Measurements from ENCODE around the gene IL21. TPM values are rescaled to one million over a fixed set of nuclear protein-coding genes. Genes with fewer than 3 reads are reported as not detected.
"Not testable (repeated sequence)": the region's sequence is repeated elsewhere in the genome, so short reads cannot be mapped to it uniquely, and the experiment has no call there.

The IL21 gene
- total and polyA plus RNA-seq, 11 donors, result not detected

GRCh38 chr4:122657553-122657952, 36.7 kb upstream of the IL21 start:
- no peak for DNase-seq
- intact Hi-C loops (cut with DNase I), result no loop called here
- H3K4me3 ChIP-seq, result no peak overlapping the region
- TF ChIP-seq POLR2A (IDR thresholded peaks at IDR 0.05), result no peak
- TF ChIP-seq, protein P1, sequence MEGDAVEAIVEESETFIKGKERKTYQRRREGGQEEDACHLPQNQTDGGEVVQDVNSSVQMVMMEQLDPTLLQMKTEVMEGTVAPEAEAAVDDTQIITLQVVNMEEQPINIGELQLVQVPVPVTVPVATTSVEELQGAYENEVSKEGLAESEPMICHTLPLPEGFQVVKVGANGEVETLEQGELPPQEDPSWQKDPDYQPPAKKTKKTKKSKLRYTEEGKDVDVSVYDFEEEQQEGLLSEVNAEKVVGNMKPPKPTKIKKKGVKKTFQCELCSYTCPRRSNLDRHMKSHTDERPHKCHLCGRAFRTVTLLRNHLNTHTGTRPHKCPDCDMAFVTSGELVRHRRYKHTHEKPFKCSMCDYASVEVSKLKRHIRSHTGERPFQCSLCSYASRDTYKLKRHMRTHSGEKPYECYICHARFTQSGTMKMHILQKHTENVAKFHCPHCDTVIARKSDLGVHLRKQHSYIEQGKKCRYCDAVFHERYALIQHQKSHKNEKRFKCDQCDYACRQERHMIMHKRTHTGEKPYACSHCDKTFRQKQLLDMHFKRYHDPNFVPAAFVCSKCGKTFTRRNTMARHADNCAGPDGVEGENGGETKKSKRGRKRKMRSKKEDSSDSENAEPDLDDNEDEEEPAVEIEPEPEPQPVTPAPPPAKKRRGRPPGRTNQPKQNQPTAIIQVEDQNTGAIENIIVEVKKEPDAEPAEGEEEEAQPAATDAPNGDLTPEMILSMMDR (IDR thresholded peaks at IDR 0.05), result no peak
- H3K27ac ChIP-seq, result no peak overlapping the region
- no peak for ATAC-seq
- H3K4me1 ChIP-seq, result no peaks in the 10 kb centered on the region
- H3K9me3 ChIP-seq, result peaks cover 0 to 8% (median 0%) of the 10 kb centered on the region in 12 donors
- no peaks in the 10 kb centered on the region for H3K36me3 ChIP-seq
- H3K27me3 ChIP-seq, result peaks cover 0 to 2% (median 0%) of the 10 kb centered on the region in 9 donors
- 88 to 97% (median 93%) methylated on average over 1 of the region's 1 CpG for WGBS, 4 donors

DNA sequence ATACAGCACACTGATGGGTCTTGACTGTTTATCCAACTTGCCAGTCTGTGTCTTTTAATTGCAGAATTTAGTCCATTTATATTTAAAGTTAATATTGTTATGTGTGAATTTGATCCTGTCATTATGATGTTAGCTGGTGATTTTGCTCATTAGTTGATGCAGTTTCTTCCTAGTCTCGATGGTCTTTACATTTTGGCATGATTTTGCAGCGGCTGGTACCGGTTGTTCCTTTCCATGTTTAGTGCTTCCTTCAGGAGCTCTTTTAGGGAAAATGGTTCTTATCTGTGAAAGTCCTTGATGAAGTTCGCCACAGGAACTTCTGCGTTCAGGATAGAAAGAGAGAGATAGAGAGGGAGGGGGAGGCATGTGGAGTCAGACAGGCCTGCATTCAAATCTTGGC, 35.7 kb upstream of the IL21 start:
- DNase-seq; intact Hi-C loops (cut with DNase I): not testable (repeated sequence)
- 66 to 85% (median 66%) methylated on average over 4 to 5 of the region's 5 CpGs for WGBS, 4 donors

DNA sequence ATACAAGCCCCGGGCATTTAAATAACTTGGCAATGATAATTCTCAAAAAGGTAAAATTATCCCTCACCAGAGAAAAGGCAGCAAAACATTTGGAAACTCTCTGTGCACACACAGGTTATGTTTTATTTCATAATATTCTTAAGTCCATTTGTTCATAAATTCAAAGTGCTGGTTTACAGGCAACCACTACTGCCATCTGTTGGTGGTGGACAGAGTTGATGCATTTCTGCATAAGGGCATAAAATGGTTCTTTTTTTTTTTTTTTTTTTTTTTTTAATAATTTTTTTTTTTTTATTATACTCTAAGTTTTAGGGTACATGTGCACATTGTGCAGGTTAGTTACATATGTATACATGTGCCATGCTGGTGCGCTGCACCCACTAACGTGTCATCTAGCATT, 31.5 kb upstream of the IL21 start:
- H3K36me3 ChIP-seq, result no peaks in the 10 kb centered on the region
- H3K27me3 ChIP-seq, result no peaks in the 10 kb centered on the region
- H3K4me1 ChIP-seq, result no peaks in the 10 kb centered on the region
- no peak for ATAC-seq
- intact Hi-C loops (cut with DNase I), result no loop called here
- TF ChIP-seq, protein P1 (IDR thresholded peaks at IDR 0.05), result peak in 8 of 12 donors; percentile 11 to 46 (median 38)
- no peak for TF ChIP-seq POLR2A (IDR thresholded peaks at IDR 0.05)
- DNase-seq, result no peak
- peaks cover 0 to 7% (median 0%) of the 10 kb centered on the region in 12 donors for H3K9me3 ChIP-seq
- no peak overlapping the region for H3K27ac ChIP-seq
- 92 to 98% (median 95%) methylated on average over 1 to 2 of the region's 3 CpGs for WGBS, 4 donors
- H3K4me3 ChIP-seq, result no peak overlapping the region

More for the DNA sequence above, 35.7 kb upstream of the IL21 start:
- not testable (repeated sequence) for H3K27ac ChIP-seq, H3K27me3 ChIP-seq, H3K9me3 ChIP-seq, H3K4me1 ChIP-seq, H3K36me3 ChIP-seq, H3K4me3 ChIP-seq, ATAC-seq

GRCh38 chr4:122650148-122650547, 29.3 kb upstream of the IL21 start:
- no peaks in the 10 kb centered on the region for H3K4me1 ChIP-seq
- no peaks in the 10 kb centered on the region for H3K9me3 ChIP-seq
- no peaks in the 10 kb centered on the region for H3K27me3 ChIP-seq
- H3K27ac ChIP-seq, result no peak overlapping the region
- H3K36me3 ChIP-seq, result no peaks in the 10 kb centered on the region
- TF ChIP-seq, protein P1 (IDR thresholded peaks at IDR 0.05), result no peak
- no peak for TF ChIP-seq POLR2A (IDR thresholded peaks at IDR 0.05)
- no peak overlapping the region for H3K4me3 ChIP-seq
- no peak for ATAC-seq
- intact Hi-C loops (cut with DNase I), result no loop called here
- no peak for DNase-seq
- 88 to 92% (median 90%) methylated on average over 1 of the region's 1 CpG for WGBS, 4 donors

DNA sequence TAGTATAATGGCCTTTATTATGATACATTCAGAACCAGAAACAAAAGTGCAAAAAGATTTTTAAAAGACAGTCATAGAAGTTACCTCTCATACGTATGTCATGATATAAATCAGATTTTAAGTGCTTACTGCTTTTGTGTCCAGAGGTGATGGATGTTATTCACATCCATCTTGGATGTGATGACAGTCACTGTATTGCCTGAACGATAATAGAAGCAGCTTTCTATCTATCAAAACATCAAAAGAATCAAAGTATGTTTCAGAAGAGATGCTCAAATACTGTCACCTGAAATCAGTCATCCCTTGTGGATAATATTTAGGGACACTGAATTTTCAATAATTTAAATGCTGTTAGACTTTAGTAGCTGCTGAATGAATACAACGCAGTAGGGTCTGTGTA, 26.8 kb upstream of the IL21 start:
- TF ChIP-seq, protein P1 (IDR thresholded peaks at IDR 0.05), result no peak
- TF ChIP-seq POLR2A (IDR thresholded peaks at IDR 0.05), result no peak
- Histone ChIP-seq H3K4me1 (no peaks in the 10 kb centered on the region), H3K36me3 (no peaks in the 10 kb centered on the region), H3K27me3 (no peaks in the 10 kb centered on the region), H3K4me3 (no peak overlapping the region), H3K9me3 (no peaks in the 10 kb centered on the region), H3K27ac (no peak overlapping the region)
- WGBS, 4 donors, result 72 to 76% (median 74%) methylated on average over 3 of the region's 3 CpGs
- intact Hi-C loops (cut with DNase I), result no loop called here
- ATAC-seq (no peak), DNase-seq (no peak)

Measured in heart left ventricle (tissue), 16 donors.